GM08714 (cell line): ENCODE measurements around the gene PIK3C3.

Experiments
- H3K4me3 ChIP-seq: fragments of 200-500 bp; sonication (Bioruptor generic); 2 replicates; pipeline ENCODE4 v1.5.1; 2014; ENCODE audit warnings: mild to moderate bottlenecking, low read length, inconsistent platforms
- ZNF274 ChIP-seq: IDR thresholded peaks from 2 replicates; pipeline ENCODE4 v1.6.1; 2012; ENCODE audit warnings: mild to moderate bottlenecking, low read depth, low read length

Gene PIK3C3

GRCh38 chr18:41954827-41955613, at the start of gene PIK3C3:
PIK3C3 (plus strand) TSS chr18:41955234; CDS start chr18:41955292, 58 bp downstream.
- H3K4me3 ChIP-seq = peak within 1 kb of the TSS; percentile 97
- TF ChIP-seq ZNF274 = no peak

GRCh38 chr18:41905786-41906527, 49.1 kb upstream of the PIK3C3 start:
- H3K4me3 ChIP-seq = no peak overlapping the region
- TF ChIP-seq ZNF274 = no peak

GRCh38 chr18:41906528-41907146, 48.4 kb upstream of the PIK3C3 start:
- no peak for TF ChIP-seq ZNF274
- no peak overlapping the region for H3K4me3 ChIP-seq

GRCh38 chr18:41917181-41917580, 37.9 kb upstream of the PIK3C3 start:
- TF ChIP-seq ZNF274 = no peak
- H3K4me3 ChIP-seq = no peak overlapping the region

GRCh38 chr18:41921770-41922169, 33.3 kb upstream of the PIK3C3 start:
- no peak for TF ChIP-seq ZNF274
- no peak overlapping the region for H3K4me3 ChIP-seq

GRCh38 chr18:41922176-41922575, 32.9 kb upstream of the PIK3C3 start:
- no peak overlapping the region for H3K4me3 ChIP-seq
- TF ChIP-seq ZNF274 = no peak

GRCh38 chr18:41922841-41923240, 32.2 kb upstream of the PIK3C3 start:
- no peak for TF ChIP-seq ZNF274
- no peak overlapping the region for H3K4me3 ChIP-seq

- H3K4me3 ChIP-seq = no peak overlapping the region
- no peak for TF ChIP-seq ZNF274
Measured at GRCh38 chr18:41923446-41923845, 31.6 kb upstream of the PIK3C3 start.

- no peak for TF ChIP-seq ZNF274
- H3K4me3 ChIP-seq = no peak overlapping the region
Measured at GRCh38 chr18:41928581-41928980, 26.5 kb upstream of the PIK3C3 start.

GRCh38 chr18:41932899-41933298, 22.1 kb upstream of the PIK3C3 start:
- no peak for TF ChIP-seq ZNF274
- H3K4me3 ChIP-seq = no peak overlapping the region

- no peak for TF ChIP-seq ZNF274
Measured at GRCh38 chr18:41933778-41934177, 21.3 kb upstream of the PIK3C3 start.

GRCh38 chr18:41936471-41937134, 18.4 kb upstream of the PIK3C3 start:
- H3K4me3 ChIP-seq = no peak overlapping the region
- TF ChIP-seq ZNF274 = no peak

More at GRCh38 chr18:41933778-41934177, 21.3 kb upstream of the PIK3C3 start:
- no peak overlapping the region for H3K4me3 ChIP-seq

- no peak overlapping the region for H3K4me3 ChIP-seq
- TF ChIP-seq ZNF274 = no peak
Measured at GRCh38 chr18:41938445-41938844, 16.6 kb upstream of the PIK3C3 start.

- H3K4me3 ChIP-seq = no peak overlapping the region
- no peak for TF ChIP-seq ZNF274
Measured at GRCh38 chr18:41939326-41939725, 15.7 kb upstream of the PIK3C3 start.
